Suprapubic skin (tissue), 4 donors: ENCODE measurements around the gene RBPMS2.

ENCODE experiments used
- EP300 ChIP-seq: sonication (generic); formaldehyde crosslinking; IDR thresholded peaks from one replicate; pipeline ENCODE4 v1.6.1; 2017; ENCODE audit warnings: antibody characterized with exemption
- POLR2A ChIP-seq, 2 donors: fragments of 450-650 bp; IDR thresholded peaks; one replicate each; pipeline ENCODE4 v1.6.1; 2017; ENCODE audit warnings: antibody characterized with exemption in 2 of 2, mild to moderate bottlenecking in 2 of 2, moderate library complexity in 2 of 2
- POLR2AphosphoS5 ChIP-seq, 3 donors: sonication (generic); formaldehyde crosslinking; IDR thresholded peaks; one replicate each; pipeline ENCODE4 v1.6.1; 2017; ENCODE audit warnings: antibody characterized with exemption in 3 of 3
- TF ChIP-seq, protein P1 (sequence below), 2 donors: fragments of 200-600 bp in 1 of 2; fragments of 450-650 bp in 1 of 2; sonication (generic) in 1 of 2; IDR thresholded peaks; one replicate each; pipeline ENCODE4 v1.5.1; 2016 to 2019; ENCODE audit warnings: antibody characterized with exemption in 2 of 2, mild to moderate bottlenecking in 1 of 2, moderate library complexity in 1 of 2

DNA sequence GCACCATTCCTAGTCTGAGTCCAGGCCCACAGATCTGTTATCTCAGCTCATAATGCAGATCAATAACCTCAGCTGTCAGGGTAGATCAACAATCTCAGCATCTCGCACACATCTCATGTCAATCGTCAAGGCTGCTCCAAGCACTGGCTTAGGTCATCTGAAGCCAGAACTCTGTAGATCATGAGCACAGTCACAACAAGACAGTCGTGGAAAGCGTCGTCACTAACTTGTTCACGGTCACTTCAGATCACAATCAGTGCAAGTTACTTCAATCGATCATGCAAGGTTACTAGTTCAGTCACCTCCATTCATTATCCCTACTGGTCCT, 71.8 kb downstream of the RBPMS2 start:
- TF ChIP-seq, protein P1, sequence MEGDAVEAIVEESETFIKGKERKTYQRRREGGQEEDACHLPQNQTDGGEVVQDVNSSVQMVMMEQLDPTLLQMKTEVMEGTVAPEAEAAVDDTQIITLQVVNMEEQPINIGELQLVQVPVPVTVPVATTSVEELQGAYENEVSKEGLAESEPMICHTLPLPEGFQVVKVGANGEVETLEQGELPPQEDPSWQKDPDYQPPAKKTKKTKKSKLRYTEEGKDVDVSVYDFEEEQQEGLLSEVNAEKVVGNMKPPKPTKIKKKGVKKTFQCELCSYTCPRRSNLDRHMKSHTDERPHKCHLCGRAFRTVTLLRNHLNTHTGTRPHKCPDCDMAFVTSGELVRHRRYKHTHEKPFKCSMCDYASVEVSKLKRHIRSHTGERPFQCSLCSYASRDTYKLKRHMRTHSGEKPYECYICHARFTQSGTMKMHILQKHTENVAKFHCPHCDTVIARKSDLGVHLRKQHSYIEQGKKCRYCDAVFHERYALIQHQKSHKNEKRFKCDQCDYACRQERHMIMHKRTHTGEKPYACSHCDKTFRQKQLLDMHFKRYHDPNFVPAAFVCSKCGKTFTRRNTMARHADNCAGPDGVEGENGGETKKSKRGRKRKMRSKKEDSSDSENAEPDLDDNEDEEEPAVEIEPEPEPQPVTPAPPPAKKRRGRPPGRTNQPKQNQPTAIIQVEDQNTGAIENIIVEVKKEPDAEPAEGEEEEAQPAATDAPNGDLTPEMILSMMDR (IDR thresholded peaks at IDR 0.05) = no peak
- TF ChIP-seq EP300 (no peak), POLR2A (IDR thresholded peaks at IDR 0.05) (no peak), POLR2AphosphoS5 (IDR thresholded peaks at IDR 0.05) (no peak)
